Suprapubic skin (tissue), 3 donors: Measurements from ENCODE around the gene FAM53C.

Source experiments
- CTCF ChIP-seq, 2 donors: fragments of 200-600 bp in 1 of 2; fragments of 450-650 bp in 1 of 2; sonication (generic) in 1 of 2; IDR thresholded peaks; one replicate each; pipeline ENCODE4 v1.5.1; 2016 to 2019; ENCODE audit warnings: antibody characterized with exemption in 2 of 2, mild to moderate bottlenecking in 1 of 2, moderate library complexity in 1 of 2
- POLR2A ChIP-seq, 2 donors: fragments of 450-650 bp; IDR thresholded peaks; one replicate each; pipeline ENCODE4 v1.6.1; 2017; ENCODE audit warnings: antibody characterized with exemption in 2 of 2, mild to moderate bottlenecking in 2 of 2, moderate library complexity in 2 of 2

- TF ChIP-seq CTCF (IDR thresholded peaks at IDR 0.05) (no peak), POLR2A (IDR thresholded peaks at IDR 0.05) (no peak)
Observed at GRCh38 chr5:138371454-138371853, 33.4 kb downstream of the FAM53C start.
